ENCODE measurements around the gene POLR2H. TPM values are rescaled to one million over a fixed set of nuclear protein-coding genes. Genes with fewer than 3 reads are reported as not detected.
A peak's percentile ranks its signal among the peaks of the same experiment; 100 is the strongest.

Gene POLR2H
- total RNA-seq = 100 to 1,000 TPM in 1 of 4 donors, 10 to 100 TPM in 3; 58.1 to 113 (median 85.6) TPM

DNA sequence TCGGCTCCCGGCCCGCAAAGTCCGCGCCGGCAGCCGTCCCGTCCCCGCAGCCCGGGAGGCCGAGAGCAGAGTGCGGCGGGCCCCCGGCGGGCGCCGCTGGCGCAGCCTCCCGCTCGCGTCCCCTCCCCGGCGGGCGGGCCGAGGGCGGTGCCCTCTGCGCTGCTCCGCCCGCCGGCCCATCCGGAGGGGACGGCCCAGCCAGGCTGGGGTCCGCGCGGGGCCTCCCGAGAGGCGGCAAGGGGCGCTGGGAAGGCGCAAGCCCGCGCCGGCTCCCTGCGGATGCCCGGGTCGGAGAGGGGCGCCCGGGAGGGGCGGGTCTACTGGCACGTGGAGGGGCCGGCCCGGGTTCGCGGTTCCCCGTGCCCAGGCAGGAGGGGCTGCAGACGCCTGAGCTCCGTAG lies at the start of gene POLR2H, which contains the start of gene CLCN2:
TSS of gene POLR2H (plus strand) at position 179 of the 400 bp plus-strand sequence. CDS start 1,783 bp downstream, outside the sequence.
TSS of gene CLCN2 (minus strand) at position 74 of the 400 bp plus-strand sequence. CDS start 126 bp downstream, outside the sequence.
- H3K4me3 ChIP-seq (replicated peaks in 1 of 3) = peak within 1 kb of the TSS; percentile 56 to 85 (median 76)
- peak; percentile 65 to 68 for DNase-seq
- WGBS, 2 donors = 1% methylated on average over 21 of the region's 56 CpGs; no CpG with 5 or more reads in 1 of the 2 donors
- no peaks in the 10 kb centered on the region for H3K27me3 ChIP-seq
- H3K4me1 ChIP-seq = peaks cover 21 to 26% of the 10 kb centered on the region in 2 donors
- H3K9me3 ChIP-seq = no peaks in the 10 kb centered on the region
- intact Hi-C loops (cut with DNase I) = no loop called here
- peak; percentile 74 to 85 for TF ChIP-seq POLR2A (IDR thresholded peaks at IDR 0.05)
- TF ChIP-seq, protein P1, sequence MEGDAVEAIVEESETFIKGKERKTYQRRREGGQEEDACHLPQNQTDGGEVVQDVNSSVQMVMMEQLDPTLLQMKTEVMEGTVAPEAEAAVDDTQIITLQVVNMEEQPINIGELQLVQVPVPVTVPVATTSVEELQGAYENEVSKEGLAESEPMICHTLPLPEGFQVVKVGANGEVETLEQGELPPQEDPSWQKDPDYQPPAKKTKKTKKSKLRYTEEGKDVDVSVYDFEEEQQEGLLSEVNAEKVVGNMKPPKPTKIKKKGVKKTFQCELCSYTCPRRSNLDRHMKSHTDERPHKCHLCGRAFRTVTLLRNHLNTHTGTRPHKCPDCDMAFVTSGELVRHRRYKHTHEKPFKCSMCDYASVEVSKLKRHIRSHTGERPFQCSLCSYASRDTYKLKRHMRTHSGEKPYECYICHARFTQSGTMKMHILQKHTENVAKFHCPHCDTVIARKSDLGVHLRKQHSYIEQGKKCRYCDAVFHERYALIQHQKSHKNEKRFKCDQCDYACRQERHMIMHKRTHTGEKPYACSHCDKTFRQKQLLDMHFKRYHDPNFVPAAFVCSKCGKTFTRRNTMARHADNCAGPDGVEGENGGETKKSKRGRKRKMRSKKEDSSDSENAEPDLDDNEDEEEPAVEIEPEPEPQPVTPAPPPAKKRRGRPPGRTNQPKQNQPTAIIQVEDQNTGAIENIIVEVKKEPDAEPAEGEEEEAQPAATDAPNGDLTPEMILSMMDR (IDR thresholded peaks at IDR 0.05) = no peak
- peaks cover 0 to 3% of the 10 kb centered on the region in 2 donors for H3K36me3 ChIP-seq
- H3K27ac ChIP-seq = peak within 1 kb of the TSS; percentile 96 to 100 (median 98)

DNA sequence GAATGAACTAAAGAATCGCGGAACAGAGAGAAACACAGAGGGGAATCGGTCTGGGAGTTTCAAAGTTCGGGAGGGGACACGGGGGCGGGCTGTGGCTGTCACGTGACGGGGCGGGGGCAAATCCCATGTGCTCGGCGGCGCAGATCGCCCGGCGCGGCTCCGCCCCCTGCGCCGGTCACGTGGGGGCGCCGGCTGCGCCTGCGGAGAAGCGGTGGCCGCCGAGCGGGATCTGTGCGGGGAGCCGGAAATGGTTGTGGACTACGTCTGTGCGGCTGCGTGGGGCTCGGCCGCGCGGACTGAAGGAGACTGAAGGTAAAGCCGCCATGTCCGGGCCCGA lies 47.2 kb upstream of the POLR2H start, which contains the start of gene EIF4G1:
TSS of gene EIF4G1 (plus strand) at position 244 of the 337 bp plus-strand sequence. CDS start 1,191 bp downstream, outside the sequence.
- H3K36me3 ChIP-seq = no peaks in the 10 kb centered on the region
- H3K27ac ChIP-seq = peak within 1 kb of the TSS; percentile 75 to 97 (median 96)
- TF ChIP-seq POLR2A (IDR thresholded peaks at IDR 0.05) = peak in 1 of 2 donors; percentile 84
- TF ChIP-seq, protein P1 (IDR thresholded peaks at IDR 0.05) = peak in 1 of 6 experiments; percentile 5
- 0% methylated on average over 29 to 33 of the region's 40 CpGs for WGBS, 2 donors
- DNase-seq = peak; percentile 95
- intact Hi-C loops (cut with DNase I) = no loop called here
- H3K27me3 ChIP-seq = no peaks in the 10 kb centered on the region
- H3K9me3 ChIP-seq = no peaks in the 10 kb centered on the region
- H3K4me3 ChIP-seq (replicated peaks in 1 of 3) = peak within 1 kb of the TSS; percentile 27 to 86 (median 86)
- H3K4me1 ChIP-seq = peaks cover 36% of the 10 kb centered on the region in 2 donors

GRCh38 chr3:184314700-184315542 lies 46.6 kb upstream of the POLR2H start:
- H3K4me1 ChIP-seq = peaks cover 42% of the 10 kb centered on the region in 2 donors

GRCh38 chr3:184315543-184315867 lies 46.0 kb upstream of the POLR2H start:
- H3K27ac ChIP-seq = peak overlapping the region; percentile 75 to 97 (median 96)
- H3K36me3 ChIP-seq = peaks cover under 1 to 3% of the 10 kb centered on the region in 2 donors
- H3K9me3 ChIP-seq = no peaks in the 10 kb centered on the region
- H3K27me3 ChIP-seq = no peaks in the 10 kb centered on the region
- 13 to 14% methylated on average over 6 of the region's 6 CpGs for WGBS, 2 donors
- peak overlapping the region; percentile 25 to 86 (median 86) for H3K4me3 ChIP-seq (replicated peaks in 1 of 3)
- TF ChIP-seq, protein P1 (IDR thresholded peaks at IDR 0.05) = no peak
- no peak for TF ChIP-seq POLR2A (IDR thresholded peaks at IDR 0.05)
- no peak for DNase-seq
- peaks cover 46 to 47% of the 10 kb centered on the region in 2 donors for H3K4me1 ChIP-seq
- intact Hi-C loops (cut with DNase I) = no loop called here

More at GRCh38 chr3:184314700-184315542, 46.6 kb upstream of the POLR2H start:
- Histone ChIP-seq H3K27ac (peak overlapping the region; percentile 75 to 97 (median 96)), H3K9me3 (no peaks in the 10 kb centered on the region), H3K27me3 (no peaks in the 10 kb centered on the region), H3K4me3 (replicated peaks in 1 of 3) (peak overlapping the region; percentile 25 to 86 (median 86)), H3K36me3 (no peaks in the 10 kb centered on the region)
- intact Hi-C loops (cut with DNase I) = no loop called here
- peak; percentile 86 to 87 for DNase-seq
- WGBS, 2 donors = 0 to 1% methylated on average over 6 to 24 of the region's 89 CpGs
- TF ChIP-seq POLR2A (IDR thresholded peaks at IDR 0.05) = peak in 1 of 2 donors; percentile 0
- TF ChIP-seq, protein P1 (IDR thresholded peaks at IDR 0.05) = no peak

Data from thyroid gland (tissue), 4 donors.